ENCODE measurements around the gene DEPDC7. TPM values are rescaled to one million over a fixed set of nuclear protein-coding genes. Genes with fewer than 3 reads are reported as not detected.

Gene DEPDC7
- total and polyA plus RNA-seq, 2 of the 8 experiments (the other 6 are each of a cell fraction or from before 2014, with no cell fraction given) = 3.1 to 7.6 TPM

DNA sequence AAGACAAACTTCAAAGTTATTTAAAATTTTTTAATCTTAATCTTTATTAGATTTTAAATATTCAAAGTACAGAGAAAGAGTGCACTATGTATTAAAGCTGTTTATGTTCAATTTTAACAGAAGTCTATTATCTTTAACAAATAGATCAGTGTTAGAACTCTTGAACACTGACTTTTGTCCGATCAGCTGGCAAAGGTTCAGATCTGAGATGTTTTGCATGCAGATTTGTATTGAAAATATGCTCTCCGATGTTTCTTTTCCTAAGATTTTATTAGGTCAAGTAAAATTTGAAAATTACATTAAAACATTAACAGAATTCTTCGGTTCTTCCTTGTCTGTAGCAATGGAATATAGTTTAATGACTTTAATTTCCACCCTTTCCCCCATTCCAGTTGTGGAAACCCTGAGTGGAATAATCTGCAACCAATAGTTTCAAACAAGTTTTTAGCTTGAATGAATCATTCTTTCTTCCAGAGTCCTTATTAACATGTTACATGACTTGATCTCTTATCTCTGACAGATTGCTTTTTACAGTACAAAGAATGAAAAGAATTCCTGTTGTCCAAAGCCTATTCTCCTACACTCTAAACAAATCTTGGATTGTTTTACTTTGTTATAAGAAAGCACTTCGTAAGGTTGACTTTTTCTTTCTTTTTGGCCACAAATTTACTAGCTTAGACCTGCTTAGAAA lies 12.3 kb downstream of the DEPDC7 start (continued):
- TF ChIP-seq, protein P1, sequence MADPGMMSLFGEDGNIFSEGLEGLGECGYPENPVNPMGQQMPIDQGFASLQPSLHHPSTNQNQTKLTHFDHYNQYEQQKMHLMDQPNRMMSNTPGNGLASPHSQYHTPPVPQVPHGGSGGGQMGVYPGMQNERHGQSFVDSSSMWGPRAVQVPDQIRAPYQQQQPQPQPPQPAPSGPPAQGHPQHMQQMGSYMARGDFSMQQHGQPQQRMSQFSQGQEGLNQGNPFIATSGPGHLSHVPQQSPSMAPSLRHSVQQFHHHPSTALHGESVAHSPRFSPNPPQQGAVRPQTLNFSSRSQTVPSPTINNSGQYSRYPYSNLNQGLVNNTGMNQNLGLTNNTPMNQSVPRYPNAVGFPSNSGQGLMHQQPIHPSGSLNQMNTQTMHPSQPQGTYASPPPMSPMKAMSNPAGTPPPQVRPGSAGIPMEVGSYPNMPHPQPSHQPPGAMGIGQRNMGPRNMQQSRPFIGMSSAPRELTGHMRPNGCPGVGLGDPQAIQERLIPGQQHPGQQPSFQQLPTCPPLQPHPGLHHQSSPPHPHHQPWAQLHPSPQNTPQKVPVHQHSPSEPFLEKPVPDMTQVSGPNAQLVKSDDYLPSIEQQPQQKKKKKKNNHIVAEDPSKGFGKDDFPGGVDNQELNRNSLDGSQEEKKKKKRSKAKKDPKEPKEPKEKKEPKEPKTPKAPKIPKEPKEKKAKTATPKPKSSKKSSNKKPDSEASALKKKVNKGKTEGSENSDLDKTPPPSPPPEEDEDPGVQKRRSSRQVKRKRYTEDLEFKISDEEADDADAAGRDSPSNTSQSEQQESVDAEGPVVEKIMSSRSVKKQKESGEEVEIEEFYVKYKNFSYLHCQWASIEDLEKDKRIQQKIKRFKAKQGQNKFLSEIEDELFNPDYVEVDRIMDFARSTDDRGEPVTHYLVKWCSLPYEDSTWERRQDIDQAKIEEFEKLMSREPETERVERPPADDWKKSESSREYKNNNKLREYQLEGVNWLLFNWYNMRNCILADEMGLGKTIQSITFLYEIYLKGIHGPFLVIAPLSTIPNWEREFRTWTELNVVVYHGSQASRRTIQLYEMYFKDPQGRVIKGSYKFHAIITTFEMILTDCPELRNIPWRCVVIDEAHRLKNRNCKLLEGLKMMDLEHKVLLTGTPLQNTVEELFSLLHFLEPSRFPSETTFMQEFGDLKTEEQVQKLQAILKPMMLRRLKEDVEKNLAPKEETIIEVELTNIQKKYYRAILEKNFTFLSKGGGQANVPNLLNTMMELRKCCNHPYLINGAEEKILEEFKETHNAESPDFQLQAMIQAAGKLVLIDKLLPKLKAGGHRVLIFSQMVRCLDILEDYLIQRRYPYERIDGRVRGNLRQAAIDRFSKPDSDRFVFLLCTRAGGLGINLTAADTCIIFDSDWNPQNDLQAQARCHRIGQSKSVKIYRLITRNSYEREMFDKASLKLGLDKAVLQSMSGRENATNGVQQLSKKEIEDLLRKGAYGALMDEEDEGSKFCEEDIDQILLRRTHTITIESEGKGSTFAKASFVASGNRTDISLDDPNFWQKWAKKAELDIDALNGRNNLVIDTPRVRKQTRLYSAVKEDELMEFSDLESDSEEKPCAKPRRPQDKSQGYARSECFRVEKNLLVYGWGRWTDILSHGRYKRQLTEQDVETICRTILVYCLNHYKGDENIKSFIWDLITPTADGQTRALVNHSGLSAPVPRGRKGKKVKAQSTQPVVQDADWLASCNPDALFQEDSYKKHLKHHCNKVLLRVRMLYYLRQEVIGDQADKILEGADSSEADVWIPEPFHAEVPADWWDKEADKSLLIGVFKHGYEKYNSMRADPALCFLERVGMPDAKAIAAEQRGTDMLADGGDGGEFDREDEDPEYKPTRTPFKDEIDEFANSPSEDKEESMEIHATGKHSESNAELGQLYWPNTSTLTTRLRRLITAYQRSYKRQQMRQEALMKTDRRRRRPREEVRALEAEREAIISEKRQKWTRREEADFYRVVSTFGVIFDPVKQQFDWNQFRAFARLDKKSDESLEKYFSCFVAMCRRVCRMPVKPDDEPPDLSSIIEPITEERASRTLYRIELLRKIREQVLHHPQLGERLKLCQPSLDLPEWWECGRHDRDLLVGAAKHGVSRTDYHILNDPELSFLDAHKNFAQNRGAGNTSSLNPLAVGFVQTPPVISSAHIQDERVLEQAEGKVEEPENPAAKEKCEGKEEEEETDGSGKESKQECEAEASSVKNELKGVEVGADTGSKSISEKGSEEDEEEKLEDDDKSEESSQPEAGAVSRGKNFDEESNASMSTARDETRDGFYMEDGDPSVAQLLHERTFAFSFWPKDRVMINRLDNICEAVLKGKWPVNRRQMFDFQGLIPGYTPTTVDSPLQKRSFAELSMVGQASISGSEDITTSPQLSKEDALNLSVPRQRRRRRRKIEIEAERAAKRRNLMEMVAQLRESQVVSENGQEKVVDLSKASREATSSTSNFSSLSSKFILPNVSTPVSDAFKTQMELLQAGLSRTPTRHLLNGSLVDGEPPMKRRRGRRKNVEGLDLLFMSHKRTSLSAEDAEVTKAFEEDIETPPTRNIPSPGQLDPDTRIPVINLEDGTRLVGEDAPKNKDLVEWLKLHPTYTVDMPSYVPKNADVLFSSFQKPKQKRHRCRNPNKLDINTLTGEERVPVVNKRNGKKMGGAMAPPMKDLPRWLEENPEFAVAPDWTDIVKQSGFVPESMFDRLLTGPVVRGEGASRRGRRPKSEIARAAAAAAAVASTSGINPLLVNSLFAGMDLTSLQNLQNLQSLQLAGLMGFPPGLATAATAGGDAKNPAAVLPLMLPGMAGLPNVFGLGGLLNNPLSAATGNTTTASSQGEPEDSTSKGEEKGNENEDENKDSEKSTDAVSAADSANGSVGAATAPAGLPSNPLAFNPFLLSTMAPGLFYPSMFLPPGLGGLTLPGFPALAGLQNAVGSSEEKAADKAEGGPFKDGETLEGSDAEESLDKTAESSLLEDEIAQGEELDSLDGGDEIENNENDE (IDR thresholded peaks at IDR 0.05; ENCODE audit: insufficient replicate concordance, low read length) = no peak
- TF ChIP-seq SRF (IDR thresholded peaks at IDR 0.05; ENCODE audit: low read depth, low read length) (no peak), RAD21 (IDR thresholded peaks at IDR 0.05 in 1 of 2, conservative IDR thresholded peaks at IDR 0.05 in 1 of 2; ENCODE audit: low read depth in 2 of 2, low read length in 2 of 2) (no peak), TAF7 (optimal IDR thresholded peaks at IDR 0.05; ENCODE audit: borderline replicate concordance, low read depth, low read length) (no peak), POLR2AphosphoS5 (IDR thresholded peaks at IDR 0.05; ENCODE audit: low read depth, low read length) (no peak), KDM4A (IDR thresholded peaks at IDR 0.05; ENCODE audit: low read depth, low read length, severe bottlenecking) (no peak)
- TF ChIP-seq, protein P2, sequence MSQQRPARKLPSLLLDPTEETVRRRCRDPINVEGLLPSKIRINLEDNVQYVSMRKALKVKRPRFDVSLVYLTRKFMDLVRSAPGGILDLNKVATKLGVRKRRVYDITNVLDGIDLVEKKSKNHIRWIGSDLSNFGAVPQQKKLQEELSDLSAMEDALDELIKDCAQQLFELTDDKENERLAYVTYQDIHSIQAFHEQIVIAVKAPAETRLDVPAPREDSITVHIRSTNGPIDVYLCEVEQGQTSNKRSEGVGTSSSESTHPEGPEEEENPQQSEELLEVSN (IDR thresholded peaks at IDR 0.05) = no peak

Measured in H1 (cell line).